RWPE2 (cell line): Measurements from ENCODE around the gene CMC1.

Experiments
- ATAC-seq: fragments of 200-7000 bp; cut with Tn5 transposase; 3 replicates; pipeline ENCODE4 v1.9.1; 2021; ENCODE audit warnings: low read depth
- DNase-seq: peaks from one replicate; pipeline ENCODE4 v3.0.0-alpha.2; 2020; ENCODE audit warnings: low spot score
- H3K27ac ChIP-seq: fragments of 450-650 bp; 2 replicates; pipeline ENCODE4 v1.5.1; 2017; ENCODE audit warnings: mild to moderate bottlenecking; ENCODE audit not compliant: poor library complexity, severe bottlenecking
- H3K27me3 ChIP-seq: fragments of 250-450 bp; sonication (Bioruptor Pico); 2 replicates; pipeline ENCODE4 v1.5.1; 2021; ENCODE audit warnings: mild to moderate bottlenecking, moderate library complexity; ENCODE audit not compliant: insufficient read depth, poor library complexity, severe bottlenecking
- H3K36me3 ChIP-seq: fragments of 250-450 bp; sonication (Bioruptor Pico); 2 replicates; pipeline ENCODE4 v1.5.1; 2020; ENCODE audit warnings: low read depth, mild to moderate bottlenecking, moderate library complexity
- H3K4me1 ChIP-seq: fragments of 250-450 bp; sonication (Bioruptor Pico); 2 replicates; pipeline ENCODE4 v1.5.1; 2021; ENCODE audit warnings: mild to moderate bottlenecking, moderate library complexity; ENCODE audit not compliant: insufficient read depth, poor library complexity, severe bottlenecking
- H3K4me3 ChIP-seq: fragments of 250-450 bp; sonication (Bioruptor Pico); 2 replicates; pipeline ENCODE4 v1.5.1; 2021; ENCODE audit warnings: mild to moderate bottlenecking, moderate library complexity; ENCODE audit not compliant: severe bottlenecking
- H3K9me3 ChIP-seq: fragments of 250-450 bp; sonication (Bioruptor Pico); 2 replicates; pipeline ENCODE4 v1.5.1; 2021; ENCODE audit warnings: mild to moderate bottlenecking, moderate library complexity; ENCODE audit not compliant: severe bottlenecking
- CTCF ChIP-seq: fragments of 450-650 bp; IDR thresholded peaks from one replicate; pipeline ENCODE4 v1.5.1; 2017; ENCODE audit warnings: mild to moderate bottlenecking, moderate library complexity; ENCODE audit not compliant: poor library complexity, severe bottlenecking

The CMC1 gene

GRCh38 chr3:28292622-28293021 is 51.2 kb downstream of the CMC1 start:
- DNase-seq: no peak
- H3K9me3 ChIP-seq: no peaks in the 10 kb centered on the region
- H3K36me3 ChIP-seq: peaks cover 7% of the 10 kb centered on the region
- ATAC-seq: no peak
- no peak overlapping the region for H3K4me3 ChIP-seq
- H3K27me3 ChIP-seq: no peaks in the 10 kb centered on the region
- no peak for TF ChIP-seq CTCF
- H3K4me1 ChIP-seq: no peaks in the 10 kb centered on the region
- no peak overlapping the region for H3K27ac ChIP-seq

GRCh38 chr3:28294667-28295413 is 53.4 kb downstream of the CMC1 start:
- TF ChIP-seq CTCF: no peak
- Histone ChIP-seq H3K27me3 (no peaks in the 10 kb centered on the region), H3K9me3 (no peaks in the 10 kb centered on the region), H3K4me1 (no peaks in the 10 kb centered on the region), H3K36me3 (peaks cover 4% of the 10 kb centered on the region; the same call in 1 of the 2 replicates), H3K4me3 (no peak overlapping the region), H3K27ac (no peak overlapping the region)
- no peak for DNase-seq
- ATAC-seq: no peak

GRCh38 chr3:28295898-28296490 is 54.6 kb downstream of the CMC1 start:
- Histone ChIP-seq H3K27me3 (no peaks in the 10 kb centered on the region), H3K36me3 (peaks cover under 1% of the 10 kb centered on the region; the same call in 1 of the 2 replicates), H3K9me3 (no peaks in the 10 kb centered on the region), H3K27ac (no peak overlapping the region), H3K4me1 (no peaks in the 10 kb centered on the region), H3K4me3 (no peak overlapping the region)
- DNase-seq (no peak), ATAC-seq (no peak)
- no peak for TF ChIP-seq CTCF

- Histone ChIP-seq H3K27me3 (no peaks in the 10 kb centered on the region), H3K36me3 (no peaks in the 10 kb centered on the region), H3K4me1 (no peaks in the 10 kb centered on the region), H3K9me3 (peaks cover under 1% of the 10 kb centered on the region), H3K4me3 (no peak overlapping the region), H3K27ac (no peak overlapping the region)
- no peak for TF ChIP-seq CTCF
- ATAC-seq (no peak), DNase-seq (no peak)
Observed at GRCh38 chr3:28299705-28300104, 58.3 kb downstream of the CMC1 start.
